H9 (cell line): ENCODE results near the gene EEF1AKMT2. TPM values are rescaled to one million over a fixed set of nuclear protein-coding genes. Genes with fewer than 3 reads are reported as not detected.

ENCODE experiments used
- DNase-seq: peaks from one replicate; pipeline ENCODE4 v3.0.0-alpha.2; 2017
- H2AFZ ChIP-seq: one replicate; pipeline ENCODE4 v1.6.1; 2013; ENCODE audit warnings: mild to moderate bottlenecking, low read length, control low read depth, moderate library complexity
- H2AK5ac ChIP-seq: 2 replicates; pipeline ENCODE4 v1.6.1; 2013; ENCODE audit warnings: low read length, control low read depth, mixed read lengths; ENCODE audit not compliant: insufficient read length
- H2BK120ac ChIP-seq: one replicate; pipeline ENCODE4 v1.6.1; 2013; ENCODE audit warnings: low read depth, mild to moderate bottlenecking, low read length, control low read depth, inconsistent platforms; ENCODE audit not compliant: poor library complexity, severe bottlenecking
- H2BK12ac ChIP-seq: 2 replicates; pipeline ENCODE4 v1.6.1; 2013; ENCODE audit warnings: low read length, control low read depth, mixed read lengths, low read depth; ENCODE audit not compliant: insufficient read length
- H2BK15ac ChIP-seq: 2 replicates; pipeline ENCODE4 v1.6.1; 2013; ENCODE audit warnings: low read depth, low read length, control low read depth
- H2BK20ac ChIP-seq: one replicate; pipeline ENCODE4 v1.6.1; 2013; ENCODE audit warnings: low read depth, mild to moderate bottlenecking, low read length, control low read depth, inconsistent platforms; ENCODE audit not compliant: poor library complexity, severe bottlenecking
- H2BK5ac ChIP-seq: 2 replicates; pipeline ENCODE4 v1.6.1; 2013; ENCODE audit warnings: low read length, control low read depth, mixed read lengths; ENCODE audit not compliant: insufficient read length
- H3K14ac ChIP-seq: 2 replicates; pipeline ENCODE4 v1.6.1; 2013; ENCODE audit warnings: low read length, control low read depth; ENCODE audit not compliant: insufficient read depth
- H3K18ac ChIP-seq: 2 replicates; pipeline ENCODE4 v1.6.1; 2013; ENCODE audit warnings: low read depth, mild to moderate bottlenecking, mixed read lengths, low read length, control low read depth; ENCODE audit not compliant: insufficient read length
- H3K23ac ChIP-seq: 2 replicates; pipeline ENCODE4 v1.6.1; 2013; ENCODE audit warnings: low read length, control low read depth, mixed read lengths, low read depth; ENCODE audit not compliant: insufficient read length
- H3K23me2 ChIP-seq: 2 replicates; pipeline ENCODE4 v1.6.1; 2013; ENCODE audit warnings: low read depth, mild to moderate bottlenecking, mixed read lengths, low read length, control low read depth; ENCODE audit not compliant: insufficient read length, poor library complexity, severe bottlenecking
- H3K27ac ChIP-seq: 2 replicates; pipeline ENCODE4 v1.5.1; 2013; ENCODE audit warnings: low read length, control low read depth, mixed read lengths, low read depth; ENCODE audit not compliant: insufficient read length
- H3K27me3 ChIP-seq: 2 replicates; pipeline ENCODE4 v1.6.1; 2013; ENCODE audit warnings: low read length, control low read depth, inconsistent platforms; ENCODE audit not compliant: insufficient read depth
- H3K4ac ChIP-seq: 2 replicates; pipeline ENCODE4 v1.6.1; 2013; ENCODE audit warnings: low read depth, mild to moderate bottlenecking, control low read depth, inconsistent platforms, low read length, moderate library complexity
- H3K4me1 ChIP-seq: 2 replicates; pipeline ENCODE4 v1.6.1; 2013; ENCODE audit warnings: low read length, control low read depth, inconsistent platforms; ENCODE audit not compliant: insufficient read depth
- H3K4me2 ChIP-seq: 2 replicates; pipeline ENCODE4 v1.6.1; 2013; ENCODE audit warnings: low read length, control low read depth, mixed read lengths; ENCODE audit not compliant: insufficient read length, insufficient read depth
- H3K56ac ChIP-seq: 2 replicates; pipeline ENCODE4 v1.6.1; 2013; ENCODE audit warnings: low read depth, mild to moderate bottlenecking, mixed read lengths, low read length, control low read depth; ENCODE audit not compliant: insufficient read length
- H3K79me1 ChIP-seq: 2 replicates; pipeline ENCODE4 v1.6.1; 2013; ENCODE audit warnings: low read depth, mild to moderate bottlenecking, moderate library complexity, low read length, control low read depth, inconsistent platforms; ENCODE audit not compliant: insufficient read depth, poor library complexity, severe bottlenecking
- H3K79me2 ChIP-seq: 2 replicates; pipeline ENCODE4 v1.6.1; 2013; ENCODE audit warnings: low read length, control low read depth, inconsistent platforms; ENCODE audit not compliant: insufficient read depth
- H3K9ac ChIP-seq: 2 replicates; pipeline ENCODE4 v1.6.1; 2013; ENCODE audit warnings: low read length, control low read depth, mixed read lengths; ENCODE audit not compliant: insufficient read length; ENCODE audit errors: extremely low read depth
- H3K9me3 ChIP-seq: one replicate; pipeline ENCODE4 v1.6.1; 2013; ENCODE audit warnings: low read depth, low read length, inconsistent platforms; ENCODE audit not compliant: control insufficient read depth
- H3T11ph ChIP-seq: one replicate; pipeline ENCODE4 v1.6.1; 2013; ENCODE audit warnings: mild to moderate bottlenecking, low read length, control low read depth, inconsistent platforms
- H4K20me1 ChIP-seq: one replicate; pipeline ENCODE4 v1.6.1; 2013; ENCODE audit not compliant: control insufficient read depth, insufficient read length, insufficient read depth
- H4K5ac ChIP-seq: 2 replicates; pipeline ENCODE4 v1.6.1; 2013; ENCODE audit warnings: low read depth, mild to moderate bottlenecking, mixed read lengths, low read length, control low read depth; ENCODE audit not compliant: insufficient read length
- H4K8ac ChIP-seq: replicated peaks from 2 replicates; pipeline ENCODE4 v1.6.1; 2013; ENCODE audit warnings: low read length, control low read depth, mixed read lengths, low read depth; ENCODE audit not compliant: insufficient read length
- H4K91ac ChIP-seq: 2 replicates; pipeline ENCODE4 v1.6.1; 2013; ENCODE audit warnings: low read depth, mild to moderate bottlenecking, moderate library complexity, mixed read lengths, low read length, control low read depth; ENCODE audit not compliant: insufficient read length
- H3K27ac Mint-ChIP-seq, 3 experiments: 2 replicates in 2 of 3; 3 replicates in 1 of 3; pipeline ENCODE4 v1.8.0; 2020 to 2021; ENCODE audit warnings: mixed read lengths in 3 of 3, mild to moderate bottlenecking in 1 of 3, moderate library complexity in 1 of 3
- H3K27me3 Mint-ChIP-seq: 2 replicates; pipeline ENCODE4 v1.8.0; 2021; ENCODE audit warnings: low read depth, mild to moderate bottlenecking, moderate library complexity, mixed read lengths
- H3K36me3 Mint-ChIP-seq, 3 experiments: 2 replicates in 2 of 3; 3 replicates in 1 of 3; pipeline ENCODE4 v1.8.0; 2020 to 2021; ENCODE audit warnings: low read depth in 3 of 3, mixed read lengths in 3 of 3; ENCODE audit not compliant: insufficient read depth in 1 of 3
- H3K4me1 Mint-ChIP-seq, 2 experiments: 2 replicates each; pipeline ENCODE4 v1.8.0; 2020; ENCODE audit warnings: mixed read lengths in 2 of 2
- H3K4me3 Mint-ChIP-seq, 2 experiments: 2 replicates in 1 of 2; 3 replicates in 1 of 2; pipeline ENCODE4 v1.8.0; 2020 to 2021; ENCODE audit warnings: mild to moderate bottlenecking in 2 of 2, mixed read lengths in 2 of 2, moderate library complexity in 1 of 2
- H3K9me3 Mint-ChIP-seq, 2 experiments: 2 replicates in 1 of 2; 3 replicates in 1 of 2; pipeline ENCODE4 v1.8.0; 2020; ENCODE audit warnings: mild to moderate bottlenecking in 2 of 2, mixed read lengths in 2 of 2, moderate library complexity in 1 of 2
- WGBS: extraction: QIAGEN DNeasy Blood & Tissue Kit; methylation state at CpG from one replicate; pipeline ENCODE4 v1.1.7; 2013; ENCODE audit warnings: missing lambda C conversion rate, low lambda C conversion rate, mixed read lengths; ENCODE audit not compliant: insufficient read length; ENCODE audit errors: extremely low coverage; 5-methylcytosine and 5-hydroxymethylcytosine counted together
- total RNA-seq: library from RNA; stranded (reverse); gene quantifications from 2 replicates; pipeline ENCODE4 v1.2.1, GENCODE V29; 2021
- TF ChIP-seq, protein P1 (sequence below): fragments of 200-600 bp; sonication (generic); conservative IDR thresholded peaks from 3 replicates; pipeline ENCODE4 v1.8.0; 2021; ENCODE audit warnings: antibody characterized with exemption, mild to moderate bottlenecking

The EEF1AKMT2 gene
- total RNA-seq, 1 experiment from 2014 or later, result 19.0 TPM

DNA sequence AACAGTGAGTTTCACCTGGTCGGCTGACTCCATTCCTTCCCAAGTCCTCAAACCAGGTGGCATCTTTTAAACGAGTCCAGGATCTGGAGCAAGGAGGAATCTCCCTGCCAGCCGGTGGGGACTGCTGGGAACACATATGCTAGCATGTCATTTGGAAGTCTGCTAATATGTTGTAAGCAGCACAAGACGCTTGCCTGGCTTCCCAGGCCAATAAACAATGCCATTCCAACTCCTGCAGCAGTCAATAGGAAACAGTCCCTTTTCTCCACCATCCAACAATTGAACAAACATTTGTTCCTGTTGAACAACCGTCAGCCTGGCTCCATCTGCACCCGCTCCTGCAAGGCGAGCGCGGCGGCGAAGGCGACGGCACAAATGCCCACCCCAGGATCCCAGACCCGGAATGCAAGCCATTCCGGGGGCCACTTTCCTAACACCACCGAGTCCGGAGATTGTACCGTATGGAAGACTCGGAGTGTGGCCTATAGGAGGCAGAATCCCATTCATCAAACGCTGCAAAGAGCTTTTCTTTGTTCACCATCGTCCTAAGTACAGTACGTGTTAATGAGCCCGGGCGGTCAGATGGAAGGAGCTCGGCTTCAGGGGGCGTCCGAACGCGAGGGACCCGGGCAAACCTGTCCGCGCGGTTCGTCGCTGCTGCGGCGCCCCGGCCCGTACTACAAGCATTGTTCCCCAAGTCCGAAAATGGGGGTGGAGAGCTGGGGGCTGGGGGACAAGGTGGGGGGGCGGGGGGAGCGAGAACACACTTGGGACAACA, 49.1 kb downstream of the EEF1AKMT2 start:
- Histone ChIP-seq H3K56ac (no peak overlapping the region), H2AFZ (no peak overlapping the region), H4K5ac (no peak overlapping the region), H2BK120ac (no peak overlapping the region), H3K79me1 (no peaks in the 10 kb centered on the region), H3K14ac (peak overlapping the region; percentile 41; the same call in 1 of the 2 replicates), H2BK12ac (no peak overlapping the region), H3K27ac (no peak overlapping the region), H3K23me2 (peaks cover 9% of the 10 kb centered on the region), H3K9me3 (no peaks in the 10 kb centered on the region), H3K4me1 (peaks cover 16% of the 10 kb centered on the region; the same call in 1 of the 2 replicates), H3K4me2 (peak overlapping the region; percentile 88), H3K79me2 (no peaks in the 10 kb centered on the region), H2BK5ac (no peak overlapping the region), H3K9ac (peak overlapping the region; percentile 15), H3K18ac (no peak overlapping the region), H2BK20ac (no peak overlapping the region), H4K91ac (no peak overlapping the region), H2BK15ac (no peak overlapping the region), H3K27me3 (peaks cover 6% of the 10 kb centered on the region; the same call in 1 of the 2 replicates), H3K4ac (no peak overlapping the region), H4K20me1 (no peaks in the 10 kb centered on the region), H2AK5ac (no peak overlapping the region), H3T11ph (no peak overlapping the region), H3K23ac (no peak overlapping the region), H4K8ac (no peak overlapping the region)
- Mint-ChIP-seq H3K9me3 (no peaks in the 10 kb centered on the region), H3K36me3 (no peaks in the 10 kb centered on the region; a peak in 1 of 7 replicates), H3K27me3 (peaks cover 44% of the 10 kb centered on the region), H3K27ac (peak overlapping the region in 2 of 3 experiments; percentile 77 to 82; a peak in 2 of 7 replicates), H3K4me1 (peaks cover 59 to 62% of the 10 kb centered on the region in 2 experiments), H3K4me3 (peak overlapping the region; percentile 88 to 95)
- no CpG with 5 or more reads among the region's 42 CpGs for WGBS
- no peak for DNase-seq
- TF ChIP-seq, protein P1, sequence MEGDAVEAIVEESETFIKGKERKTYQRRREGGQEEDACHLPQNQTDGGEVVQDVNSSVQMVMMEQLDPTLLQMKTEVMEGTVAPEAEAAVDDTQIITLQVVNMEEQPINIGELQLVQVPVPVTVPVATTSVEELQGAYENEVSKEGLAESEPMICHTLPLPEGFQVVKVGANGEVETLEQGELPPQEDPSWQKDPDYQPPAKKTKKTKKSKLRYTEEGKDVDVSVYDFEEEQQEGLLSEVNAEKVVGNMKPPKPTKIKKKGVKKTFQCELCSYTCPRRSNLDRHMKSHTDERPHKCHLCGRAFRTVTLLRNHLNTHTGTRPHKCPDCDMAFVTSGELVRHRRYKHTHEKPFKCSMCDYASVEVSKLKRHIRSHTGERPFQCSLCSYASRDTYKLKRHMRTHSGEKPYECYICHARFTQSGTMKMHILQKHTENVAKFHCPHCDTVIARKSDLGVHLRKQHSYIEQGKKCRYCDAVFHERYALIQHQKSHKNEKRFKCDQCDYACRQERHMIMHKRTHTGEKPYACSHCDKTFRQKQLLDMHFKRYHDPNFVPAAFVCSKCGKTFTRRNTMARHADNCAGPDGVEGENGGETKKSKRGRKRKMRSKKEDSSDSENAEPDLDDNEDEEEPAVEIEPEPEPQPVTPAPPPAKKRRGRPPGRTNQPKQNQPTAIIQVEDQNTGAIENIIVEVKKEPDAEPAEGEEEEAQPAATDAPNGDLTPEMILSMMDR, result peak; percentile 33; the same call in 1 of the 3 replicates
